Keratinocyte (primary cell): ENCODE results near the gene ZNF530. TPM values are rescaled to one million over a fixed set of nuclear protein-coding genes. Genes with fewer than 3 reads are reported as not detected.

ENCODE experiments used
- DNase-seq: peaks from one replicate; pipeline ENCODE4 v3.0.0-alpha.2; 2011; ENCODE audit warnings: low read depth, missing footprints, low spot score
- FAIRE-seq: peaks from 2 replicates; lab custom pipeline; 2011; peaks lifted over from hg19 to GRCh38; lab: Jason Lieb, UNC
- H2AFZ ChIP-seq: 2 replicates; pipeline ENCODE4 v1.6.0; 2012; ENCODE audit warnings: low read length, control low read depth, inconsistent platforms; ENCODE audit not compliant: control insufficient read depth
- H3K27ac ChIP-seq: 2 replicates; pipeline ENCODE4 v1.5.1; 2011; ENCODE audit warnings: low read length; ENCODE audit not compliant: control insufficient read depth, insufficient read depth
- H3K27me3 ChIP-seq: 3 replicates; pipeline ENCODE4 v1.6.0; 2011; ENCODE audit warnings: low read length; ENCODE audit not compliant: control insufficient read depth, insufficient read depth; ENCODE audit errors: extremely low read depth
- H3K36me3 ChIP-seq, 2 experiments: 2 replicates in 1 of 2; 3 replicates in 1 of 2; pipeline ENCODE4 v1.5.1; 2011; ENCODE audit warnings: low read length in 2 of 2, mild to moderate bottlenecking in 1 of 2; ENCODE audit not compliant: control insufficient read depth in 2 of 2, insufficient read depth in 2 of 2; ENCODE audit errors: extremely low read depth in 1 of 2
- H3K4me1 ChIP-seq: 3 replicates; pipeline ENCODE4 v1.5.1; 2011; ENCODE audit warnings: low read length; ENCODE audit not compliant: control insufficient read depth, insufficient read depth; ENCODE audit errors: extremely low read depth
- H3K4me2 ChIP-seq: 3 replicates; pipeline ENCODE4 v1.6.0; 2011; ENCODE audit warnings: low read depth, low read length; ENCODE audit not compliant: control insufficient read depth, insufficient read depth; ENCODE audit errors: extremely low read depth
- H3K4me3 ChIP-seq, 3 experiments: fragments of 200-600 bp in 1 of 3; sonication (generic) in 1 of 3; 2 replicates in 2 of 3; 3 replicates in 1 of 3; pipeline ENCODE4 v1.5.1; 2011 to 2016; ENCODE audit warnings: low read length in 3 of 3, mild to moderate bottlenecking in 3 of 3, control low read depth in 2 of 3, inconsistent platforms in 1 of 3, low read depth in 1 of 3, mixed read lengths in 1 of 3, mixed run types in 1 of 3, moderate library complexity in 1 of 3; ENCODE audit not compliant: control insufficient read depth in 2 of 3, insufficient read depth in 2 of 3; ENCODE audit errors: extremely low read depth in 1 of 3
- H3K79me2 ChIP-seq: 2 replicates; pipeline ENCODE4 v1.6.0; 2012; ENCODE audit warnings: low read length; ENCODE audit not compliant: control insufficient read depth, insufficient read depth
- H3K9ac ChIP-seq: 3 replicates; pipeline ENCODE4 v1.6.0; 2011; ENCODE audit warnings: low read length; ENCODE audit not compliant: control insufficient read depth, insufficient read depth; ENCODE audit errors: extremely low read depth
- H3K9me1 ChIP-seq: 3 replicates; pipeline ENCODE4 v1.6.0; 2011; ENCODE audit warnings: low read length; ENCODE audit not compliant: control insufficient read depth, insufficient read depth; ENCODE audit errors: extremely low read depth
- H3K9me3 ChIP-seq: 2 replicates; pipeline ENCODE4 v1.5.1; 2012; ENCODE audit warnings: low read depth, low read length; ENCODE audit not compliant: control insufficient read depth
- H4K20me1 ChIP-seq: 3 replicates; pipeline ENCODE4 v1.6.0; 2011; ENCODE audit warnings: low read length; ENCODE audit not compliant: control insufficient read depth, insufficient read depth; ENCODE audit errors: extremely low read depth
- EZH2 ChIP-seq: IDR thresholded peaks from one replicate; pipeline ENCODE4 v1.6.1; 2012; ENCODE audit warnings: inconsistent platforms, mild to moderate bottlenecking, low read length, moderate library complexity
- dilution Hi-C: fragments of 300-500 bp; cut with MboI; formaldehyde crosslinking; loops from one replicate; pipeline ENCODE4 v1.7.0; 2020; ENCODE audit warnings: low sequenced_read_pairs; ENCODE audit not compliant: extremely low pct_ligation_motif_present
- polyA plus RNA-seq, 5 experiments: library from polyadenylated mRNA; depleted of rRNA in 3 of 5; stranded (reverse) in 3 of 5; stranded (forward) in 1 of 5; unstranded in 1 of 5; fragments of >200 nt; gene quantifications; 1 replicate in 1 of 5; 2 replicates in 3 of 5; 3 replicates in 1 of 5; pipeline versions ENCODE4 v1.2.1 to v1.2.3, GENCODE V29; 2011 to 2012; ENCODE audit warnings: missing spikeins in 2 of 5, low read depth in 1 of 5, low replicate concordance in 1 of 5
- TF ChIP-seq, protein P1 (sequence below), 3 experiments: IDR thresholded peaks in 1 of 3; conservative IDR thresholded peaks in 1 of 3; optimal IDR thresholded peaks in 1 of 3; 2 replicates in 2 of 3; 3 replicates in 1 of 3; pipeline versions ENCODE3 to v1.5.1; 2011; ENCODE audit warnings: low read length in 3 of 3, mild to moderate bottlenecking in 3 of 3, moderate library complexity in 2 of 3, control low read depth in 1 of 3, inconsistent platforms in 1 of 3; ENCODE audit not compliant: insufficient read depth in 2 of 3; ENCODE audit errors: extremely low read depth in 1 of 3

Gene ZNF530
- polyA plus RNA-seq, 1 donor (not counting 4 experiments of a cell fraction or from before 2014, with no cell fraction given): 4.2 TPM

DNA sequence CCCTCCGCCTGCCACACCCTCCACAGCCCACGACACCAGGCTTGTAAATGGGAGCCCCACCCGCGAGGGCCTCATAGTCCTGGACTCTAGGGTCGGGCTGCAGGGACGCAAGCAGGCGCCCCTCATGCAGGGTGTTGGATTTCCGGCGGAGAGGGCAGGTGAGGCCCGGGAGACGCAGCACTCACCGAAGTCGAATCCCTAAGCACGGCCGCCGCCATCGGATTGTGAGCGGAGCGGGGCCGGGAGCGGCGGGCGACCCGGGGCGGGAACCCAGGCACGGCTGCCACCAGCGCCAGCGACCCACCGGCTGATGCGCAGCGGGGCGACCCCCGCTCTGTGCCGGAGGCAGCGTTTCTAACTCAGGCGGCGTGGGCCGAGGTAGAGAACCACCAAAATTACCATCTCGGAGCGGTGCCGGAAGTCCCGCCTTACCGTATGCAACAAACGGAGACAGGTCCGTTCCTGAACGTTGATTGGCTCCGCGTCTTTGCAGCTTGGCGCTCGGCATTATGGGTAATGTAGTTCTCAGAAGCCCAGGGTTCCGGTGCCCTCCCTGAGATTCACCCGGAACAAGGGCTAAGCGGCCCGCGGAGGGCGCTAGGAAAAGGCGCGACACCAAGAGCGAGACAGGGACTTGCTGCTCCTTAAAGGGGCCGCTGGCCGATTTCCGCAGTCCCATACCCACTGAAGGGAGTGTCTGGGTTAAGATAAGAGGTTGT, 21.0 kb upstream of the ZNF530 start, which contains the start of gene ZNF416:
Gene ZNF416, minus strand, starts transcription at position 425 of the 719 bp plus-strand sequence. Its CDS starts 207 bp downstream, at position 218.
- H3K79me2 ChIP-seq: peaks cover 19% of the 10 kb centered on the region
- peaks cover 40% of the 10 kb centered on the region for H3K9me3 ChIP-seq
- DNase-seq (peak; percentile 88), FAIRE-seq (peak; percentile 97)
- H3K9ac ChIP-seq: peak within 1 kb of the TSS; percentile 86
- H3K4me2 ChIP-seq: peak within 1 kb of the TSS; percentile 92
- peak within 1 kb of the TSS; percentile 66 for H3K27ac ChIP-seq
- no peaks in the 10 kb centered on the region for H3K9me1 ChIP-seq
- H3K27me3 ChIP-seq: no peaks in the 10 kb centered on the region
- no peaks in the 10 kb centered on the region for H4K20me1 ChIP-seq
- H3K4me3 ChIP-seq: peak within 1 kb of the TSS; percentile 59 to 96 (median 84)
- dilution Hi-C loops: no loop called here
- no peak for TF ChIP-seq EZH2
- TF ChIP-seq, protein P1, sequence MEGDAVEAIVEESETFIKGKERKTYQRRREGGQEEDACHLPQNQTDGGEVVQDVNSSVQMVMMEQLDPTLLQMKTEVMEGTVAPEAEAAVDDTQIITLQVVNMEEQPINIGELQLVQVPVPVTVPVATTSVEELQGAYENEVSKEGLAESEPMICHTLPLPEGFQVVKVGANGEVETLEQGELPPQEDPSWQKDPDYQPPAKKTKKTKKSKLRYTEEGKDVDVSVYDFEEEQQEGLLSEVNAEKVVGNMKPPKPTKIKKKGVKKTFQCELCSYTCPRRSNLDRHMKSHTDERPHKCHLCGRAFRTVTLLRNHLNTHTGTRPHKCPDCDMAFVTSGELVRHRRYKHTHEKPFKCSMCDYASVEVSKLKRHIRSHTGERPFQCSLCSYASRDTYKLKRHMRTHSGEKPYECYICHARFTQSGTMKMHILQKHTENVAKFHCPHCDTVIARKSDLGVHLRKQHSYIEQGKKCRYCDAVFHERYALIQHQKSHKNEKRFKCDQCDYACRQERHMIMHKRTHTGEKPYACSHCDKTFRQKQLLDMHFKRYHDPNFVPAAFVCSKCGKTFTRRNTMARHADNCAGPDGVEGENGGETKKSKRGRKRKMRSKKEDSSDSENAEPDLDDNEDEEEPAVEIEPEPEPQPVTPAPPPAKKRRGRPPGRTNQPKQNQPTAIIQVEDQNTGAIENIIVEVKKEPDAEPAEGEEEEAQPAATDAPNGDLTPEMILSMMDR (optimal IDR thresholded peaks at IDR 0.05 in 1 of 3, IDR thresholded peaks at IDR 0.05 in 1 of 3, conservative IDR thresholded peaks at IDR 0.05 in 1 of 3; ENCODE audit: extremely low read depth in 1 of 3, insufficient read depth in 2 of 3, low read length in 3 of 3): peak in 1 of 3 experiments; percentile 47
- H2AFZ ChIP-seq: peak within 1 kb of the TSS; percentile 89
- H3K4me1 ChIP-seq: peaks cover 12% of the 10 kb centered on the region
- peaks cover 15 to 25% of the 10 kb centered on the region in 2 experiments for H3K36me3 ChIP-seq

DNA sequence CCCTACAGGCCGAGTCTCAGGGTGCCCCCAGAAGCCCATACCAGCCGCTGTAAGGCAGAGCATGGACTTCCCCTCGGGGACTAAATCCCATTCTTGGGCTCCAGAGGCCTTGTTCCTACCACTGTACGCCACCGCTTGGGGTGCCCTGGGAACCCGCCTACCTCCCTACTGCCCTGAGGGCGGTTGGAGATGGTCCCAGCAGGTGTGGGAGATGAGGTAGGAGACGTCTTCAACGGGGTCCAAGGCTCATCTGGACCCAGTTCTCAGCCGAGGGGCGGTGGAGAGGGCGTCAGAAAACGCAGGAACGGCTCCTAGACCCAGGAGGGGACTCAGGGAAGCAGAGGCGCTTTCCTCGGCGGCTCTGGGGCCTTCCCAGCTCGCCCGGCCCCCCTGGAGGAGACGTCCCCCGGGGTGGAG, 16.6 kb upstream of the ZNF530 start:
- DNase-seq (no peak), FAIRE-seq (no peak)
- Histone ChIP-seq H3K4me1 (peaks cover 20% of the 10 kb centered on the region), H3K79me2 (peaks cover 6% of the 10 kb centered on the region), H4K20me1 (no peaks in the 10 kb centered on the region), H3K27ac (no peak overlapping the region), H3K9me3 (peaks cover 12% of the 10 kb centered on the region), H3K36me3 (no peaks in the 10 kb centered on the region), H3K9me1 (no peaks in the 10 kb centered on the region), H2AFZ (peak overlapping the region; percentile 93), H3K27me3 (no peaks in the 10 kb centered on the region), H3K9ac (no peak overlapping the region), H3K4me2 (peak overlapping the region; percentile 85), H3K4me3 (peak overlapping the region in 1 of 3 experiments; percentile 73)
- dilution Hi-C loops: no loop called here
- TF ChIP-seq EZH2: no peak
- TF ChIP-seq, protein P1 (optimal IDR thresholded peaks at IDR 0.05 in 1 of 3, IDR thresholded peaks at IDR 0.05 in 1 of 3, conservative IDR thresholded peaks at IDR 0.05 in 1 of 3; ENCODE audit: extremely low read depth in 1 of 3, insufficient read depth in 2 of 3, low read length in 3 of 3): no peak
